Spleen (tissue), 11 donors: Measurements from ENCODE around the gene ZNF320. TPM values are rescaled to one million over a fixed set of nuclear protein-coding genes. Genes with fewer than 3 reads are reported as not detected.
"Not testable (repeated sequence)": the region's sequence is repeated elsewhere in the genome, so short reads cannot be mapped to it uniquely, and the experiment has no call there.

ENCODE experiments used
- DNase-seq: peaks from one replicate; pipeline ENCODE4 v3.0.0-alpha.2; 2020
- H3K27ac ChIP-seq, 8 donors: fragments of 200-600 bp; sonication (generic) in 7 of 8; 1 replicate in 4 of 8; 2 replicates in 4 of 8; pipeline versions ENCODE4 v1.5.0 to v1.8.0; 2016 to 2021; ENCODE audit warnings: inconsistent platforms in 4 of 8, mild to moderate bottlenecking in 4 of 8, moderate library complexity in 1 of 8
- H3K27me3 ChIP-seq, 7 donors: fragments of 200-600 bp; sonication (generic) in 6 of 7; replicated peaks in 1 of 7; 1 replicate in 4 of 7; 2 replicates in 3 of 7; pipeline versions ENCODE4 v1.5.0 to v1.8.0; 2016 to 2021; ENCODE audit warnings: inconsistent platforms in 3 of 7, mild to moderate bottlenecking in 1 of 7
- H3K36me3 ChIP-seq, 6 donors: fragments of 200-600 bp; sonication (generic) in 5 of 6; 1 replicate in 4 of 6; 2 replicates in 2 of 6; pipeline versions ENCODE4 v1.5.0 to v1.8.0; 2016 to 2021; ENCODE audit warnings: inconsistent platforms in 2 of 6
- H3K4me1 ChIP-seq, 6 donors: fragments of 200-600 bp; sonication (generic) in 5 of 6; 1 replicate in 3 of 6; 2 replicates in 3 of 6; pipeline versions ENCODE4 v1.5.0 to v1.8.0; 2016 to 2021; ENCODE audit warnings: inconsistent platforms in 3 of 6
- H3K4me3 ChIP-seq, 8 donors: fragments of 200-600 bp; sonication (generic) in 7 of 8; 1 replicate in 4 of 8; 2 replicates in 4 of 8; pipeline versions ENCODE4 v1.5.0 to v1.8.0; 2016 to 2021; ENCODE audit warnings: inconsistent platforms in 4 of 8, mild to moderate bottlenecking in 4 of 8, moderate library complexity in 2 of 8
- H3K9me3 ChIP-seq, 8 donors: fragments of 200-600 bp; sonication (generic) in 7 of 8; 1 replicate in 4 of 8; 2 replicates in 4 of 8; pipeline versions ENCODE4 v1.5.0 to v1.8.0; 2016 to 2021; ENCODE audit warnings: inconsistent platforms in 4 of 8
- POLR2A ChIP-seq, 3 donors: fragments of 450-650 bp; IDR thresholded peaks; one replicate each; pipeline ENCODE4 v1.5.1; 2017; ENCODE audit warnings: antibody characterized with exemption in 3 of 3, mild to moderate bottlenecking in 1 of 3
- POLR2AphosphoS5 ChIP-seq, 3 donors: sonication (generic); formaldehyde crosslinking; IDR thresholded peaks; one replicate each; pipeline ENCODE4 v1.5.1; 2017; ENCODE audit warnings: antibody characterized with exemption in 3 of 3
- WGBS, 5 donors: extraction: QIAGEN DNeasy Blood & Tissue Kit in 3 of 5; methylation state at CpG; one replicate each; pipeline versions ENCODE4 v1.1.5 to v1.1.7; 2013 to 2018; 5-methylcytosine and 5-hydroxymethylcytosine counted together
- intact Hi-C: fragments of 100-400 bp; cut with DNase I; formaldehyde crosslinking; loops from one replicate; pipeline ENCODE4 v1.15.0; 2023; ENCODE audit warnings: low total_unique reads
- polyA plus RNA-seq, 3 donors: library from polyadenylated mRNA; stranded (reverse); fragments of 200-250 nt; gene quantifications; one replicate each; pipeline ENCODE4 v1.2.1, GENCODE V29; 2013
- total RNA-seq, 7 donors: library from RNA; depleted of rRNA in 3 of 7; stranded (reverse); fragments of >200 nt in 3 of 7; fragmentation: NEBNext Ultra II Directional in 4 of 7; extraction: Animal tissue kit (Norgen Biotek cat#: 25700) in 4 of 7; gene quantifications; one replicate each; pipeline versions ENCODE4 v1.1.0 to v1.2.1, GENCODE V29; 2016 to 2021
- TF ChIP-seq, protein P1 (sequence below), 11 experiments: fragments of 200-600 bp in 7 of 11; fragments of 450-650 bp in 4 of 11; sonication (generic) in 4 of 11; IDR thresholded peaks in 8 of 11; conservative IDR thresholded peaks in 3 of 11; 1 replicate in 7 of 11; 2 replicates in 4 of 11; pipeline versions ENCODE4 v1.4.0 to v1.8.0; 2016 to 2021; ENCODE audit warnings: antibody characterized with exemption in 11 of 11, inconsistent platforms in 4 of 11, mild to moderate bottlenecking in 1 of 11
- donor health status: healthy with polysubstance abuse.
- donor health status: DM: no; HTN: no; CAD: no; lungs with moderate emphysema.
- donor health status: DM: no; HTN: no; CAD: no.
- donor health status: Bipolar disorder and iron deficiency.
- donor health status: healthy.
- donor health status: DM: no; HTN: no; CAD: no.
- donor health status: DM: yes; HTN: yes; CAD: no.

ZNF320 gene
- total and polyA plus RNA-seq, 10 donors = 3.1 to 23.9 (median 14.3) TPM

DNA sequence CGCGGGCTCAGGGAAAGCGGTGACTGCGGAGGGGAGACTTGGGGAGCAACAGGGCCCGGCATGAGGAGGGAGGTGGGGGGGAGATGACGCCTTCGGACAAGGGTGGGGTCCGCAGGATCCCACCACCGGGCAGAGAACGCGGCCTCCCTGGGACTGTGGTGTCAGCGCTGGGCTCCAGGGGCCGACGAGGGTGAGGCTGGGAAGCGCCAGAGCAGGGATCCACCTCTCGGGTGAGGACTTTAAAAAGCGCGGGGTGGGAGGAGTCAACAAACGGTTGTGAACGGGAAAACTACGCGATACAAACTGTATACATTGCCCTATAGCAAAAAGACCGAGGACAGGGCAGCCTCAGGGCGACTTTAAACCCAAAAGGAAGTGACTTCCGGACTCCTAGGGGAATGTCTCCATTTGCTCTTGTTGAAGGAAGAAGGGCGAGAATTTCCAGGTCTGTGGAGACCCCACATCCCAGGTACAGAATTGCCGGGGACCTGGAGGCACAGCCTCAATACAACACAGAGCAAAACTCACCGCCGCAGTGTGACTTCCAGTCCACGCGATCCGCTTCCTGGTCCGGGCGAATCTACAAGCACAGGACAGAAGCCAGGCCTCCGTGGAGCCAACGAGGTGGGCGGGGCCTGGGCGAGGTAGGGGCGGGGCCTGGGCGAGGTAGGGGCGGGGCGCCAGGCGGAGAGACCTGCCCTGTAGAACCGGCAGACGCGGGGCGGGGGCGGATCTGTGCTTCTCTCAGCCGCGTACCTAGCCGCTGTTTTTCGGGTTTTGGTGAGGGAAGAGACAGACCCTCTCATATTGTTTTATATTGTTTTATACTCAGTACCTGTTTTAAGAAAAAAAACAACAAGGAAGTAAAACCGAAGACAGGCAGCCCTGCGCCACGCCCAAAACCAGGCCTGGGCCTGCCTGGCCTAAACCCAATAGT is 25.7 kb upstream of the ZNF320 start, which contains the start of gene ZNF888:
Gene ZNF888, minus strand, starts transcription at position 588 of the 937 bp plus-strand sequence. CDS start 5,555 bp downstream, outside the sequence.
- Histone ChIP-seq H3K9me3 (no peaks in the 10 kb centered on the region), H3K4me1 (peaks cover 7 to 35% (median 20%) of the 10 kb centered on the region in 6 donors), H3K4me3 (peak within 1 kb of the TSS; percentile 59 to 87 (median 66)), H3K27me3 (no peaks in the 10 kb centered on the region), H3K36me3 (peaks cover 0 to 20% (median 5%) of the 10 kb centered on the region in 6 donors), H3K27ac (peak within 1 kb of the TSS; percentile 79 to 91 (median 90))
- WGBS, 5 donors = 2 to 4% (median 2%) methylated on average over 50 to 55 of the region's 55 CpGs
- TF ChIP-seq, protein P1, sequence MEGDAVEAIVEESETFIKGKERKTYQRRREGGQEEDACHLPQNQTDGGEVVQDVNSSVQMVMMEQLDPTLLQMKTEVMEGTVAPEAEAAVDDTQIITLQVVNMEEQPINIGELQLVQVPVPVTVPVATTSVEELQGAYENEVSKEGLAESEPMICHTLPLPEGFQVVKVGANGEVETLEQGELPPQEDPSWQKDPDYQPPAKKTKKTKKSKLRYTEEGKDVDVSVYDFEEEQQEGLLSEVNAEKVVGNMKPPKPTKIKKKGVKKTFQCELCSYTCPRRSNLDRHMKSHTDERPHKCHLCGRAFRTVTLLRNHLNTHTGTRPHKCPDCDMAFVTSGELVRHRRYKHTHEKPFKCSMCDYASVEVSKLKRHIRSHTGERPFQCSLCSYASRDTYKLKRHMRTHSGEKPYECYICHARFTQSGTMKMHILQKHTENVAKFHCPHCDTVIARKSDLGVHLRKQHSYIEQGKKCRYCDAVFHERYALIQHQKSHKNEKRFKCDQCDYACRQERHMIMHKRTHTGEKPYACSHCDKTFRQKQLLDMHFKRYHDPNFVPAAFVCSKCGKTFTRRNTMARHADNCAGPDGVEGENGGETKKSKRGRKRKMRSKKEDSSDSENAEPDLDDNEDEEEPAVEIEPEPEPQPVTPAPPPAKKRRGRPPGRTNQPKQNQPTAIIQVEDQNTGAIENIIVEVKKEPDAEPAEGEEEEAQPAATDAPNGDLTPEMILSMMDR (IDR thresholded peaks at IDR 0.05 in 8 of 11, conservative IDR thresholded peaks at IDR 0.05 in 3 of 11) = peak in 1 of 11 experiments; percentile 23
- TF ChIP-seq POLR2A (IDR thresholded peaks at IDR 0.05) (peak in 2 of 3 donors; percentile 25 to 31), POLR2AphosphoS5 (IDR thresholded peaks at IDR 0.05) (peak; percentile 87 to 91 (median 89))
- intact Hi-C loops = no loop called here
- peak; percentile 98 for DNase-seq

DNA sequence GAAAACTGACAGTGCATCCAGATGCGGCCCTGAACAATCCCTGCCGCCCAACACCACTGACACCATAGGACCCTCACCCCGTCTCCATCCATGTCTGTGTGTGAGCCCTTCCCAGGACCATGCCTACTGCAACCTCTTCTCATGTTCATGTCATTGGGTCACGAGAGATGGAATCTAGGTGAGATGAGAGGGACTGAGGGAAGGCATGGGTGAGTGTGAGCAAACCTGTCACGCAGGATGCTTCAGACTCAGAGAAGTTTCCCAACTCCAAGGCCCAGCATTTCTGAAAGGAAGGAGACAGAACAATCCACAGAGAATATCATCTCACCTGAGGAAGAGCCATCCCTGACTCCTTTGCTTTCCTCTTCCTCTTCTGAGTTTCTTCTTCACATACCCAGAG is 20.1 kb upstream of the ZNF320 start:
- TF ChIP-seq POLR2AphosphoS5 (IDR thresholded peaks at IDR 0.05) = no peak
- no peak for TF ChIP-seq POLR2A (IDR thresholded peaks at IDR 0.05)
- TF ChIP-seq, protein P1 (IDR thresholded peaks at IDR 0.05 in 8 of 11, conservative IDR thresholded peaks at IDR 0.05 in 3 of 11) = no peak
- DNase-seq = no peak
- H3K4me1 ChIP-seq = peaks cover 0 to 16% (median 8%) of the 10 kb centered on the region in 6 donors
- peaks cover 3 to 59% (median 22%) of the 10 kb centered on the region in 6 donors for H3K36me3 ChIP-seq
- intact Hi-C loops = no loop called here
- peaks cover 0 to 11% (median 0%) of the 10 kb centered on the region in 8 donors for H3K9me3 ChIP-seq
- no peaks in the 10 kb centered on the region for H3K27me3 ChIP-seq
- WGBS, 5 donors = 94 to 98% (median 97%) methylated on average over 5 of the region's 5 CpGs
- no peak overlapping the region for H3K27ac ChIP-seq
- H3K4me3 ChIP-seq = no peak overlapping the region

GRCh38 chr19:52910648-52911047 is 13.2 kb upstream of the ZNF320 start:
- intact Hi-C loops = no loop called here
- no peaks in the 10 kb centered on the region for H3K4me1 ChIP-seq
- 94 to 100% (median 94%) methylated on average over 1 of the region's 1 CpG for WGBS, 5 donors
- TF ChIP-seq, protein P1 (IDR thresholded peaks at IDR 0.05 in 8 of 11, conservative IDR thresholded peaks at IDR 0.05 in 3 of 11) = no peak
- TF ChIP-seq POLR2A (IDR thresholded peaks at IDR 0.05) (no peak), POLR2AphosphoS5 (IDR thresholded peaks at IDR 0.05) (no peak)
- peaks cover 0 to 78% (median 51%) of the 10 kb centered on the region in 8 donors for H3K9me3 ChIP-seq
- H3K4me3 ChIP-seq = no peak overlapping the region
- H3K27ac ChIP-seq = no peak overlapping the region
- no peak for DNase-seq
- H3K36me3 ChIP-seq = peaks cover 0 to 99% (median 55%) of the 10 kb centered on the region in 6 donors
- no peaks in the 10 kb centered on the region for H3K27me3 ChIP-seq

- H3K4me3 ChIP-seq, intact Hi-C loops, DNase-seq, H3K27ac ChIP-seq, H3K4me1 ChIP-seq, H3K27me3 ChIP-seq: not testable (repeated sequence)
- Histone ChIP-seq H3K9me3 (peaks cover 0 to 53% (median 37%) of the 10 kb centered on the region in 8 donors), H3K36me3 (peaks cover 0 to 35% (median 27%) of the 10 kb centered on the region in 6 donors)
- 82 to 91% (median 89%) methylated on average over 14 to 16 of the region's 16 CpGs for WGBS, 5 donors
Observed at GRCh38 chr19:52904052-52904780, 6.8 kb upstream of the ZNF320 start.
